ENCODE results near the gene GJA1. TPM values are rescaled to one million over a fixed set of nuclear protein-coding genes. Genes with fewer than 3 reads are reported as not detected.

Gene GJA1
- total RNA-seq, 1 experiment from 2014 or later: 0.20 TPM

DNA sequence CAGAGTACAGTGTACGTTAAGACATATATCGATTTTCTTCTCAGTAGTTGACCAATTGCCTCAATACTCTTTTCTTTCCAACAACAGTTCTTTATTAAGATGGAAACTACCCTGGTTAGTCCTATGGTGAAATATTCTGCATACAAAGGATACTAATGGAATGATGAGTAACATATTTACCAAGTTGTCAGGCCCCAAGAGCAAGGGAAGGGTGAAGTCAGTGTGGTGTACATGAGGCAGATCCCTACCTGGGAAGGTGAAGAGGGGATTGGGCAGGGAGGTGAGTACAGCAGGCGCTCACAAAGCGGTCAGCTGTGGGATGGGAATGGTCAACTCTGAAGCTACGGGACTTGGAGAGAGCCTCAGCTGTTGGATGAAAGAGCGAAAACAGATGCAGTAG, 29.7 kb downstream of the GJA1 start:
- Histone ChIP-seq H3K36me3 (ENCODE audit: low read depth) (no peaks in the 10 kb centered on the region), H4K20me1 (ENCODE audit: insufficient read depth) (no peaks in the 10 kb centered on the region), H3K79me2 (ENCODE audit: low read depth) (no peaks in the 10 kb centered on the region), H3K4me3 (no peak overlapping the region), H3K27ac (no peak overlapping the region), H3F3A (ENCODE audit: insufficient read depth, low read depth) (no peaks in the 10 kb centered on the region), H2AFZ (no peak overlapping the region; the same call in 1 of the 2 replicates), H3K27me3 (ENCODE audit: insufficient read depth, low read depth) (no peaks in the 10 kb centered on the region), H3K4me1 (replicated peaks; ENCODE audit: insufficient read depth) (no peaks in the 10 kb centered on the region), H3K9me3 (ENCODE audit: insufficient read depth, low read depth) (no peaks in the 10 kb centered on the region), H3K9me2 (ENCODE audit: insufficient read depth) (no peaks in the 10 kb centered on the region), H3K4me2 (no peak overlapping the region)
- ChIA-PET CTCF (no interaction called here), POLR2A (ENCODE audit: unreplicated experiment) (no interaction called here)
- intact Hi-C loops (cut with micrococcal nuclease; ENCODE audit: unreplicated experiment): no loop called here
- TF ChIP-seq, protein P1, sequence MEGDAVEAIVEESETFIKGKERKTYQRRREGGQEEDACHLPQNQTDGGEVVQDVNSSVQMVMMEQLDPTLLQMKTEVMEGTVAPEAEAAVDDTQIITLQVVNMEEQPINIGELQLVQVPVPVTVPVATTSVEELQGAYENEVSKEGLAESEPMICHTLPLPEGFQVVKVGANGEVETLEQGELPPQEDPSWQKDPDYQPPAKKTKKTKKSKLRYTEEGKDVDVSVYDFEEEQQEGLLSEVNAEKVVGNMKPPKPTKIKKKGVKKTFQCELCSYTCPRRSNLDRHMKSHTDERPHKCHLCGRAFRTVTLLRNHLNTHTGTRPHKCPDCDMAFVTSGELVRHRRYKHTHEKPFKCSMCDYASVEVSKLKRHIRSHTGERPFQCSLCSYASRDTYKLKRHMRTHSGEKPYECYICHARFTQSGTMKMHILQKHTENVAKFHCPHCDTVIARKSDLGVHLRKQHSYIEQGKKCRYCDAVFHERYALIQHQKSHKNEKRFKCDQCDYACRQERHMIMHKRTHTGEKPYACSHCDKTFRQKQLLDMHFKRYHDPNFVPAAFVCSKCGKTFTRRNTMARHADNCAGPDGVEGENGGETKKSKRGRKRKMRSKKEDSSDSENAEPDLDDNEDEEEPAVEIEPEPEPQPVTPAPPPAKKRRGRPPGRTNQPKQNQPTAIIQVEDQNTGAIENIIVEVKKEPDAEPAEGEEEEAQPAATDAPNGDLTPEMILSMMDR (conservative IDR thresholded peaks at IDR 0.05): no peak
- TF ChIP-seq EZH2 (IDR thresholded peaks at IDR 0.05; ENCODE audit: low read depth): no peak
- no peak for DNase-seq
- BruUV-seq (replicated peaks): no TSS peak

DNA sequence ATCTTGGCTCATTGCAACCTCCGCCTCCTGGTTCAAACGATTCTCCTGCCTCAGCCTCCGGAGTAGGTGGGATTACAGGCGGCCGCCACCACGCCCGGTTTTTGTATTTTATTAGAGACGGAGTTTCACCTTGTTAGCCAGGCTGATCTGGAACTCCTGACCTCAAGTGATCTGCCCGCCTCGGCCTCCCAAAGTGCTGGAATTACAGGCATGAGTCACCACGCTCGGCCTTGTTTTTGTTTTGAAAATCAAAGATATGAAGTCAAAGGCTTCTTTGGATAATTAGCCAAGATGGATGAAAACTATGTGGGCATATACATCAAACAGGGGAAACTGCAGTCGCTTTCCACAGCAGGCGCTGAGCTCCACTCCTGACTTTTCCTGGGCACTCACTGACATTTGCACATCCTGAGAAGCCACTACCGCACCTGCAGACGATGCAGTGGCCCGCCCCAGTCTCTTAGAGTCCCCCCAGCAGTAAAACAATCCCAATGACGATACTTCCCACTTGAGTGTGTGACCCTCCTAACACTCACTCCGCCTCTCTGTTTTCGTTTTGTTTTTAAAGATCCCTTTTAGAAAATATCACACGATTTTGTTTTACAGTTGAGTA, 44.1 kb downstream of the GJA1 start:
- BruUV-seq (replicated peaks): no TSS peak
- Histone ChIP-seq H4K20me1 (ENCODE audit: insufficient read depth) (no peaks in the 10 kb centered on the region), H3F3A (ENCODE audit: insufficient read depth, low read depth) (0 out of 2 replicates have a peak, but pooled peaks cover 5% of the 10 kb centered on the region), H3K4me2 (no peak overlapping the region), H3K27me3 (ENCODE audit: insufficient read depth, low read depth) (no peaks in the 10 kb centered on the region), H3K4me3 (no peak overlapping the region), H2AFZ (no peak overlapping the region), H3K9me2 (ENCODE audit: insufficient read depth) (no peaks in the 10 kb centered on the region; the same call in 1 of the 2 replicates), H3K36me3 (ENCODE audit: low read depth) (no peaks in the 10 kb centered on the region), H3K4me1 (replicated peaks; ENCODE audit: insufficient read depth) (no peaks in the 10 kb centered on the region), H3K27ac (no peak overlapping the region), H3K79me2 (ENCODE audit: low read depth) (no peaks in the 10 kb centered on the region), H3K9me3 (ENCODE audit: insufficient read depth, low read depth) (0 out of 2 replicates have a peak, but pooled peaks cover 3% of the 10 kb centered on the region)
- POLR2A ChIA-PET (ENCODE audit: unreplicated experiment): no interaction called here
- intact Hi-C loops (cut with micrococcal nuclease; ENCODE audit: unreplicated experiment): no loop called here
- CTCF ChIA-PET: no interaction called here
- no peak for DNase-seq
- TF ChIP-seq, protein P1 (conservative IDR thresholded peaks at IDR 0.05): no peak
- no peak for TF ChIP-seq EZH2 (IDR thresholded peaks at IDR 0.05; ENCODE audit: low read depth)

DNA sequence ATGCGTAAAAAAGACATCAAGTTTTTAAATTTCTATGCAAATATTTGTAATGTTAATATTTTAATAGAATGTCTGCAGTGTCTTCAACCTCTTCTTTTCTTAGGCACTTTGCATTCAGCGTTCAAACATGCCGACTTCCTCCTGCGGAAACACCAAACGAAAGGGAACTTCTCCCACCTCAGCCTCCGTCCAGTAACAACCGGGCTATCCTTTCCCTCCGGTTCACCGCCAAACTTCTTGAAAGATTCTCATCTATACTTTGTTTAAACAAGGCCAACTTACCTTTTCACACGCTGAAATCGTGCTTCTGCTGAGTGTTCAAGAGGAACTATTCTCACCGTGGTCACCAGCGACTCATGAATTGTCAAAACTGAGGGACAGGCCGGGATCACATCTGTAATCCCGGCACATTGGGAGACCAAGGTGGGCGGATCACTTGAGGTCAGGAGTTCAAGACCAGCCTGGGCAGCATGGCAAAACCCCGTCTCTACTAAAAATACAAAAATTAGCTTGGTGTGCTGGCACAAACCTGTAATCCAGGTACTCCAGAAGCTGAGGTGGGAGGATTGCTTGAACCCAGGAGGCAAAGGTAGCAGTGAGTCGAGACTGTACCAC, 44.8 kb downstream of the GJA1 start:
- no peaks in the 10 kb centered on the region for H3K4me1 ChIP-seq (replicated peaks; ENCODE audit: insufficient read depth)
- intact Hi-C loops (cut with micrococcal nuclease; ENCODE audit: unreplicated experiment): no loop called here
- no peaks in the 10 kb centered on the region for H3K27me3 ChIP-seq (ENCODE audit: insufficient read depth, low read depth)
- H3K4me2 ChIP-seq: no peak overlapping the region
- no peaks in the 10 kb centered on the region for H3K79me2 ChIP-seq (ENCODE audit: low read depth)
- H2AFZ ChIP-seq: no peak overlapping the region; the same call in 1 of the 2 replicates
- ChIA-PET POLR2A (ENCODE audit: unreplicated experiment) (no interaction called here), CTCF (no interaction called here)
- no peaks in the 10 kb centered on the region for H4K20me1 ChIP-seq (ENCODE audit: insufficient read depth)
- BruUV-seq (replicated peaks): no TSS peak
- no peak overlapping the region for H3K4me3 ChIP-seq
- 0 out of 2 replicates have a peak, but pooled peaks cover 3% of the 10 kb centered on the region for H3K9me3 ChIP-seq (ENCODE audit: insufficient read depth, low read depth)
- H3F3A ChIP-seq (ENCODE audit: insufficient read depth, low read depth): 0 out of 2 replicates have a peak, but pooled peaks cover 5% of the 10 kb centered on the region
- no peak for DNase-seq
- H3K9me2 ChIP-seq (ENCODE audit: insufficient read depth): no peaks in the 10 kb centered on the region; the same call in 1 of the 2 replicates
- H3K36me3 ChIP-seq (ENCODE audit: low read depth): no peaks in the 10 kb centered on the region
- H3K27ac ChIP-seq: no peak overlapping the region
- TF ChIP-seq, protein P1 (conservative IDR thresholded peaks at IDR 0.05): no peak
